C4-2B (cell line): ENCODE results near the gene INPP4B.

ENCODE experiments used
- H3K27ac ChIP-seq: fragments of 450-650 bp; 2 replicates; pipeline ENCODE4 v1.5.1; 2017
- ZFX ChIP-seq: fragments of 450-650 bp; IDR thresholded peaks from 2 replicates; pipeline ENCODE4 v1.6.1; 2017
- TF ChIP-seq, protein P1 (sequence below): fragments of 450-650 bp; conservative IDR thresholded peaks from 2 replicates; pipeline ENCODE4 v1.5.1; 2017; ENCODE audit warnings: mild to moderate bottlenecking

Gene INPP4B

GRCh38 chr4:142500966-142501365 lies 345.1 kb downstream of the INPP4B start:
- TF ChIP-seq, protein P1, sequence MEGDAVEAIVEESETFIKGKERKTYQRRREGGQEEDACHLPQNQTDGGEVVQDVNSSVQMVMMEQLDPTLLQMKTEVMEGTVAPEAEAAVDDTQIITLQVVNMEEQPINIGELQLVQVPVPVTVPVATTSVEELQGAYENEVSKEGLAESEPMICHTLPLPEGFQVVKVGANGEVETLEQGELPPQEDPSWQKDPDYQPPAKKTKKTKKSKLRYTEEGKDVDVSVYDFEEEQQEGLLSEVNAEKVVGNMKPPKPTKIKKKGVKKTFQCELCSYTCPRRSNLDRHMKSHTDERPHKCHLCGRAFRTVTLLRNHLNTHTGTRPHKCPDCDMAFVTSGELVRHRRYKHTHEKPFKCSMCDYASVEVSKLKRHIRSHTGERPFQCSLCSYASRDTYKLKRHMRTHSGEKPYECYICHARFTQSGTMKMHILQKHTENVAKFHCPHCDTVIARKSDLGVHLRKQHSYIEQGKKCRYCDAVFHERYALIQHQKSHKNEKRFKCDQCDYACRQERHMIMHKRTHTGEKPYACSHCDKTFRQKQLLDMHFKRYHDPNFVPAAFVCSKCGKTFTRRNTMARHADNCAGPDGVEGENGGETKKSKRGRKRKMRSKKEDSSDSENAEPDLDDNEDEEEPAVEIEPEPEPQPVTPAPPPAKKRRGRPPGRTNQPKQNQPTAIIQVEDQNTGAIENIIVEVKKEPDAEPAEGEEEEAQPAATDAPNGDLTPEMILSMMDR = no peak
- TF ChIP-seq ZFX = no peak
- H3K27ac ChIP-seq = no peak overlapping the region

DNA sequence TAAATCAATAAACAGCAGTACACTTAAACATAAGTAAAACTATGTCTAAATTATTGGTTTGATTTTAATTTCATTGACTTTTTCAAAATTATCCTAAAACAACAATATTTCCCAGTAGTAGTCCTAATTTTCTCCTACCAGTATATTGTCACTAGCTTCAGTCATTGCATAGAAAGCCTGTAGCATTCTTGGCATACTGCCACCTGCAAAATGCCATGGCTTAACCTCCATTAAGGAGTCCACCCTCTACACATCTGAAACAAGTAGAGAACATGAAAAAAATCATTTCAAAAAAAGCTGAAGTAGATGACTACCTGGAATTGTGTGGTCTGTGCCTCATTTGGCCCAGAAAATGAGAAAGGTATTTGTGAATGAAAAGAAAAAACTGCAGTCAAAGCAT lies 348.5 kb downstream of the INPP4B start:
- no peak overlapping the region for H3K27ac ChIP-seq
- TF ChIP-seq ZFX = no peak
- TF ChIP-seq, protein P1 = no peak

DNA sequence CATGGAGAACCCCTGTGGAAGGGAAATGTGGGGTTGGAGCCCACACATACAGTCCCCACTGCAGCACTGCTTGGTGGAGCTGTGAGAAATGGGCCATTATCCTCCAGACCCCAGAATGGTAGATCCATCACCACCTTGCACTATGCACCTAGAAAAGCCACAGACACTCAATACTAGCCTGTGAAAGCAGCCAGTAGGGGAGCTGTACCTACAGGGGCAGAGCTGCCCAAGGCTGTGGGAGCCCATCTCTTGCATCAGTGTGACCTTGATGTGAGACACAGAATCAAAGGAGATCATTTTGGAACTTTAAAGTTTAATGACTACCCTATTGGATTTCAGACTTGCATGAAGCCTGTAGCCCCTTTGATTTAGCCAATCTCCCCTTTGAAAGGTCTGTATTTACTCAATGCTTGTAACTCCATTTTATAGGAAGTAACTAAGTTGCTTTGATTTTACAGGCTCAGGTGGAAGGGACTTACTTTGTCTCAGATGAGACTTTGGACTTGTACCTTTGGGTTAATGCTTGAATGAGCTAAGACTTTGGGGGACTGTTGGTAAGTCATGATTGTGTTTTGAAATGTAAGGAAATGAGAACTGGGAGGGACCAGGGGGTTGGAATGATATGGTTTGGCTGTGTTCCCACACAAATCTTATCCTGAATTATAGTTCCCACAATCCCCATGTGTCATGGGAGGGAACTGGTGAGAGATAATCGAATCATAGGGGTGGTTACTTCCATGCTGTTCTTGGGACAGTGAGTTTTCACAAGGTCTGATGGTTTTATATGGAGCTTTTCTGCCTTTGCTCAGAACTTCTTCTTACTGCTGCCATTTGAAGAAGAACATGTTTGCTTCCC lies 352.6 kb downstream of the INPP4B start:
- H3K27ac ChIP-seq = no peak overlapping the region
- no peak for TF ChIP-seq ZFX
- TF ChIP-seq, protein P1 = no peak

DNA sequence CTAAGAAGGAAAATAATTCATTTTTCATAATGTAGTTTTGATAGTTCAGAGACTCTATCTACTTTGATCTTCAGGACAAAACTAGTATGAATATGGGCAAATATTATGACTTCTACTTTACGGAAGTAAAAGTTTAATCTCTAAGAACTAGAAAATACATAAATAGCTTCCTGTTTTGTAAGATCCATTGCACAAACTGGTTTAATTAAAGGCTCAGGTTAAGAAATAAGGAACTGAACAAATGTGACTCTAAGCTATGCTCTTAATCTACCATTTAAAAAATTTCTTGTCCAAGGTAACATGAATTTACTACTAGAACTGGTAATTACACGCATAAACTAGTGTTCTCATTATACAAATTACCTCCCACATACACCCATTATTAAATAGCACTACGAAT lies 360.6 kb downstream of the INPP4B start:
- no peak overlapping the region for H3K27ac ChIP-seq
- TF ChIP-seq, protein P1 = no peak
- TF ChIP-seq ZFX = no peak

DNA sequence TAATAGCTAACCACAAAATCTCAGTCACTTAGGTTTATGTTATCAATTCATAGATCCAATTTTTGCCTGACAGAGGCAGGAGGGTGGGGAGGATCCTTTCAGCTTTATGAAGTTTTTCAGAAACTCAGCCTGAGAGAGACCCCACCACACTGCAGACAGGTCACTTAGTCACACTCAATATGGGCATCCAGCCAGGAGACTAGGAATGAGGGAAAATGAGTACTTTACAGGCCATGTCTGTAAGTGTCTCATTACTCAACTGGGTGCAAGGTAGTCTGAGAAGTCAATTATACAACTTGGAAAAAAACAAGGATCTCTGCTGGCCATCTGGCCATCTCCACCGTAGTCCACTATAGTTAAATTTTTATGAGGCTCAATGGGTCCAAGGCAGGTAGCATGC lies 365.9 kb downstream of the INPP4B start:
- TF ChIP-seq, protein P1 = no peak
- TF ChIP-seq ZFX = no peak

GRCh38 chr4:142475663-142476062 lies 370.4 kb downstream of the INPP4B start:
- H3K27ac ChIP-seq = no peak overlapping the region
- no peak for TF ChIP-seq ZFX
- TF ChIP-seq, protein P1 = no peak

More for the DNA sequence above, 365.9 kb downstream of the INPP4B start:
- no peak overlapping the region for H3K27ac ChIP-seq

GRCh38 chr4:142474398-142475087 lies 371.6 kb downstream of the INPP4B start:
- TF ChIP-seq ZFX = no peak
- TF ChIP-seq, protein P1 = no peak
- peak overlapping the region; percentile 20 for H3K27ac ChIP-seq
